Measurements from ENCODE around the gene CELSR1. TPM values are rescaled to one million over a fixed set of nuclear protein-coding genes. Genes with fewer than 3 reads are reported as not detected.

Gene CELSR1
- total RNA-seq, 3 donors from 2014 or later (not counting 1 experiment from before 2014, with no cell fraction given) = 0.89 to 3.9 (median 1.9) TPM

GRCh38 chr22:46433318-46433717 is 104.1 kb downstream of the CELSR1 start:
- Histone ChIP-seq H3K36me3 (ENCODE audit: control insufficient read depth, insufficient read depth, low read length) (no peaks in the 10 kb centered on the region), H3K27ac (ENCODE audit: low read length) (no peak overlapping the region), H3K4me1 (ENCODE audit: control insufficient read depth, insufficient read depth, low read length) (peaks cover 16% of the 10 kb centered on the region), H3K27me3 (ENCODE audit: control insufficient read depth, insufficient read depth, low read length) (no peaks in the 10 kb centered on the region), H3K9me3 (ENCODE audit: control insufficient read depth, insufficient read depth, low read length) (no peaks in the 10 kb centered on the region), H3K4me3 (ENCODE audit: low read length) (peak overlapping the region; percentile 65)
- peak overlapping the region; percentile 88 for H3K4me3 Mint-ChIP-seq
- peaks cover 0 to 3% of the 10 kb centered on the region in 2 donors for H3K27me3 Mint-ChIP-seq (ENCODE audit: low read depth in 2 of 2)
- WGBS (ENCODE audit: insufficient coverage) = 74% methylated on average over 14 of the region's 16 CpGs
- H3K36me3 Mint-ChIP-seq = no peaks in the 10 kb centered on the region
- H3K4me1 Mint-ChIP-seq = peaks cover 12 to 17% of the 10 kb centered on the region in 2 donors
- DNase-seq (no peak), ATAC-seq (no peak)
- no peaks in the 10 kb centered on the region for H3K9me3 Mint-ChIP-seq
- H3K27ac Mint-ChIP-seq = peak overlapping the region; percentile 29 to 91
- intact Hi-C loops (cut with micrococcal nuclease) = loop anchor here (2.0 kb wide), 1 partner anchor 63 kb away; no protein-coding TSS in a partner anchor
- TF ChIP-seq CTCF (IDR thresholded peaks at IDR 0.05) = no peak

GRCh38 chr22:46432164-46433068 is 105.0 kb downstream of the CELSR1 start:
- Mint-ChIP-seq H3K27me3 (ENCODE audit: low read depth in 2 of 2) (no peaks in the 10 kb centered on the region), H3K4me3 (peak overlapping the region; percentile 88), H3K9me3 (no peaks in the 10 kb centered on the region), H3K36me3 (no peaks in the 10 kb centered on the region), H3K27ac (peak overlapping the region; percentile 83 to 91), H3K4me1 (peaks cover 12 to 17% of the 10 kb centered on the region in 2 donors)
- no peak for TF ChIP-seq CTCF (IDR thresholded peaks at IDR 0.05)
- 56% methylated on average over 25 of the region's 25 CpGs for WGBS (ENCODE audit: insufficient coverage)
- H3K4me1 ChIP-seq (ENCODE audit: control insufficient read depth, insufficient read depth, low read length) = peaks cover 16% of the 10 kb centered on the region
- no peaks in the 10 kb centered on the region for H3K27me3 ChIP-seq (ENCODE audit: control insufficient read depth, insufficient read depth, low read length)
- ATAC-seq (peak; percentile 66 to 95 (median 86)), DNase-seq (peak; percentile 23 to 75)
- H3K36me3 ChIP-seq (ENCODE audit: control insufficient read depth, insufficient read depth, low read length) = no peaks in the 10 kb centered on the region
- peak overlapping the region; percentile 65 for H3K4me3 ChIP-seq (ENCODE audit: low read length)
- peak overlapping the region; percentile 82 for H3K27ac ChIP-seq (ENCODE audit: low read length)
- intact Hi-C loops (cut with micrococcal nuclease) = loop anchor here (2.0 kb wide), 1 partner anchor 62 kb away; no protein-coding TSS in a partner anchor
- no peaks in the 10 kb centered on the region for H3K9me3 ChIP-seq (ENCODE audit: control insufficient read depth, insufficient read depth, low read length)

GRCh38 chr22:46430961-46431838 is 106.2 kb downstream of the CELSR1 start:
- 97% methylated on average over 34 of the region's 34 CpGs for WGBS (ENCODE audit: insufficient coverage)
- no peaks in the 10 kb centered on the region for H3K27me3 Mint-ChIP-seq (ENCODE audit: low read depth in 2 of 2)
- Histone ChIP-seq H3K4me1 (ENCODE audit: control insufficient read depth, insufficient read depth, low read length) (peaks cover 18% of the 10 kb centered on the region), H3K36me3 (ENCODE audit: control insufficient read depth, insufficient read depth, low read length) (no peaks in the 10 kb centered on the region), H3K27me3 (ENCODE audit: control insufficient read depth, insufficient read depth, low read length) (no peaks in the 10 kb centered on the region), H3K9me3 (ENCODE audit: control insufficient read depth, insufficient read depth, low read length) (no peaks in the 10 kb centered on the region), H3K4me3 (ENCODE audit: low read length) (no peak overlapping the region), H3K27ac (ENCODE audit: low read length) (no peak overlapping the region)
- peak overlapping the region; percentile 83 to 91 for H3K27ac Mint-ChIP-seq
- intact Hi-C loops (cut with micrococcal nuclease) = no loop called here
- H3K4me3 Mint-ChIP-seq = peak overlapping the region; percentile 13
- H3K4me1 Mint-ChIP-seq = peaks cover 14 to 17% of the 10 kb centered on the region in 2 donors
- DNase-seq (no peak), ATAC-seq (no peak)
- no peak for TF ChIP-seq CTCF (IDR thresholded peaks at IDR 0.05)
- no peaks in the 10 kb centered on the region for H3K9me3 Mint-ChIP-seq
- no peaks in the 10 kb centered on the region for H3K36me3 Mint-ChIP-seq

All from natural killer cell (primary cell).